GM19455 (cell line): Measurements from ENCODE around the gene GNG10.

Experiments
- ATAC-seq: cut with Tn5 transposase; IDR thresholded peaks from one replicate; pipeline ENCODE4 v1.9.1; 2021; ENCODE audit not compliant: unreplicated experiment

Gene GNG10

DNA sequence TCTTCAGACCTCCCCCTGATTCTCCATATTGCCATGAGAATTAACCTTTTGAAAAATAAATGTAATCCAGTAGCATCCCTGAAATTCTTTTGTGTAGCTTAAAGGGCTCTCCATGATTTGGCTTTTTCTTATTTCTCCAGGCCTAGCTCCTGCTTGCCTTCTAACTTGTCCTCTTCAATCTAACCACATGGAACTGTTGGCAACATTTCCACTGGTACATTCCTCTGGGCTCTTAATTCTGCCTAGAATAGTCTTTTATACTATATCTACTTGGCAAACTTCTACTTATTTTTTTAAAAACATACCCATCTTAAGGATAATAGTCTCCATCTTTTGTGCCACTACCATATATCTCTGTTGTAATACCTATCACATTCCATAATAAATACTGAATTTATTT, 54.1 kb downstream of the GNG10 start:
- ATAC-seq = no peak

DNA sequence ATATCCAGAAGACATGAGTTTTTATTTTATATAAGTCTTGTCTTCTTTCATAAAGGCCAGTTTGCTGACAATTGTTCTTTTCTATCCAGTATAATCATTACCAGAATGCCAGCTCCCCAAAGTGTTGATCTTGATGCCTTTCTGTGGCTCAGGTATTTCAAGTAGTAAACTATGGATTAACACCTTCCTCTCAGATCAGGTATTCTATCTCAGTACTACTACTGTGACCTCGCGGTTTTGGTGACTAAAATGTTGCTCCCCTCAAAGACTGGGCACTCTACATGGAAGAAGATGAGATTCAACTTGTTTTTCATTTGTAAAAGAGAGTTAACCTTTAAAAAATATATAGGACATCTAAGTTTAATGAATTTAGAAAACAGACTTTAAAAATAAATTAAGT, 58.1 kb downstream of the GNG10 start:
- no peak for ATAC-seq
